ES-I3 (cell line): ENCODE data around the gene EPN2.

Source experiments
- H3K36me3 ChIP-seq: 2 replicates; pipeline ENCODE4 v1.6.1; 2013; ENCODE audit warnings: mild to moderate bottlenecking, low read length, control low read depth, moderate library complexity; ENCODE audit not compliant: insufficient read depth
- H3K4me1 ChIP-seq: 2 replicates; pipeline ENCODE4 v1.6.1; 2013; ENCODE audit warnings: mild to moderate bottlenecking, control low read depth, low read length; ENCODE audit not compliant: insufficient read depth
- H3K9ac ChIP-seq: 2 replicates; pipeline ENCODE4 v1.6.1; 2013; ENCODE audit warnings: low read depth, mild to moderate bottlenecking, low read length, moderate library complexity
- H3K9me3 ChIP-seq: 2 replicates; pipeline ENCODE4 v1.6.1; 2013; ENCODE audit warnings: mild to moderate bottlenecking, low read length, moderate library complexity; ENCODE audit not compliant: control insufficient read depth, insufficient read depth

EPN2 gene

GRCh38 chr17:19382531-19383444, 145.6 kb downstream of the EPN2 start:
- peaks cover 22% of the 10 kb centered on the region for H3K4me1 ChIP-seq
- peaks cover 31% of the 10 kb centered on the region; the same call in 1 of the 2 replicates for H3K36me3 ChIP-seq
- no peak overlapping the region for H3K9ac ChIP-seq

GRCh38 chr17:19383681-19384470, 146.7 kb downstream of the EPN2 start:
- Histone ChIP-seq H3K36me3 (peaks cover 31% of the 10 kb centered on the region; the same call in 1 of the 2 replicates), H3K9me3 (no peaks in the 10 kb centered on the region), H3K9ac (no peak overlapping the region), H3K4me1 (peaks cover 22% of the 10 kb centered on the region)

More at GRCh38 chr17:19382531-19383444, 145.6 kb downstream of the EPN2 start:
- no peaks in the 10 kb centered on the region for H3K9me3 ChIP-seq

GRCh38 chr17:19384723-19385391, 147.7 kb downstream of the EPN2 start:
- no peak overlapping the region for H3K9ac ChIP-seq
- H3K4me1 ChIP-seq = peaks cover 16% of the 10 kb centered on the region; the same call in 1 of the 2 replicates
- H3K36me3 ChIP-seq = peaks cover 23% of the 10 kb centered on the region; the same call in 1 of the 2 replicates
- no peaks in the 10 kb centered on the region for H3K9me3 ChIP-seq

- no peak overlapping the region for H3K9ac ChIP-seq
- H3K4me1 ChIP-seq = peaks cover 16% of the 10 kb centered on the region; the same call in 1 of the 2 replicates
- no peaks in the 10 kb centered on the region for H3K9me3 ChIP-seq
- peaks cover 16% of the 10 kb centered on the region; the same call in 1 of the 2 replicates for H3K36me3 ChIP-seq
Observed at GRCh38 chr17:19385521-19385983, 148.4 kb downstream of the EPN2 start.
